Measurements from ENCODE around the gene SMIM7. TPM values are rescaled to one million over a fixed set of nuclear protein-coding genes. Genes with fewer than 3 reads are reported as not detected.

SMIM7 gene
- total RNA-seq, 1 donor from 2014 or later: 78.7 TPM

DNA sequence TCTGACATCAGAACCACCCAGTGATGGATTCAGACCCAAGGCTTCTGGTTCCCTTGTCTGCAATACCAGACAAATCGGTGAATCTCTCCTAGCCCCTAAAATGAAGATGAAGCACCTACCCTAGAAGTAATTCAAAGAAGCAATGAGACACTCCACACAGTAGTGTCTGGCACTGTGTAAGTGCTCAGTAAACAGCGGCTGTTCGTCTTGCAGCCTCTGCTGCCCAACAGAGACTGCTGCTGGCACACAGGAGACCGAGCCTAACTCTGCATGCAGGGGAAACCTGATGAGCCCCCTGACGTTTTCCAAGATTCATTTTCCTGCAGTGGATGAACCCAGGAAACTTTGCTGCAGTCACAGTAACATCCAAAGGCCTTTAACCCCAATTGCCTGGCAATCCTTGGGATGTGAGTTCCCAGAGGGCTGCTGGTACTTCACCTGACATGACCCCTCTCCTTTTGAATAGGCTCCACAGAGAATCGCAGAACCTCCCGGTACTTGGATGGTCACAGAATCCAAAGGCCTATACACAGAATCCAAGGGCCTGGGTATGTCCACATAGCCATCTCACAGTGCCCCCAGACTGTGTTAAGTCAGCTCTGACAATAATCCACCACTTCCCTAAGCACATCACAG, 38.7 kb downstream of the SMIM7 start:
- Mint-ChIP-seq H3K4me1 (peaks cover 18% of the 10 kb centered on the region), H3K9me3 (no peaks in the 10 kb centered on the region), H3K27ac (ENCODE audit: unreplicated experiment) (peak overlapping the region; percentile 63), H3K4me3 (peak overlapping the region; percentile 38), H3K27me3 (ENCODE audit: low read depth) (no peaks in the 10 kb centered on the region), H3K36me3 (ENCODE audit: low read depth) (no peaks in the 10 kb centered on the region)
- TF ChIP-seq CTCF (conservative IDR thresholded peaks at IDR 0.05): no peak
- no peak for DNase-seq (ENCODE audit: low read depth, low spot score)

DNA sequence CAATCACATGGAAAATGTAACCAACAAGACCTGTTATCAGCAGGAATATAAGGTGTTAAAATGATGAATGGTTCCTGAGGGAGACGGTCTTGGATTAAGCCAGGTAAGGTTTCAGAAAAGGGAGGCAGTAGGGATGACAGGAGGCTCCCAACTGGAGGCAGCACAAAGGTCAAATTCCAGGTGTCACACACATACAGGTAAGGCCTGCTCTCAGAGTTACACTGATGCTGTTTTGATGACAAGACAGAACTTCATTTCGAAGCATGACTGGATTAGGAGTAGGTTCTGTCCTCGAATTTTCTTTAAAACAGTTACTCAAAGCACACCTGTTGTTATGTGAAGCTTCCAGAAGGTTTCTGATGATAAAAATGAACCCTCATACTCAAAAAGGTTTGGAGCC, 39.4 kb downstream of the SMIM7 start:
- Mint-ChIP-seq H3K27me3 (ENCODE audit: low read depth) (no peaks in the 10 kb centered on the region), H3K9me3 (no peaks in the 10 kb centered on the region), H3K4me3 (no peak overlapping the region), H3K36me3 (ENCODE audit: low read depth) (no peaks in the 10 kb centered on the region), H3K4me1 (peaks cover 18% of the 10 kb centered on the region), H3K27ac (ENCODE audit: unreplicated experiment) (no peak overlapping the region)
- no peak for DNase-seq (ENCODE audit: low read depth, low spot score)
- TF ChIP-seq CTCF (conservative IDR thresholded peaks at IDR 0.05): no peak

GRCh38 chr19:16620018-16620417, 39.9 kb downstream of the SMIM7 start:
- Mint-ChIP-seq H3K4me1 (peaks cover 18% of the 10 kb centered on the region), H3K27me3 (ENCODE audit: low read depth) (no peaks in the 10 kb centered on the region), H3K27ac (ENCODE audit: unreplicated experiment) (no peak overlapping the region), H3K9me3 (no peaks in the 10 kb centered on the region), H3K36me3 (ENCODE audit: low read depth) (no peaks in the 10 kb centered on the region), H3K4me3 (no peak overlapping the region)
- no peak for TF ChIP-seq CTCF (conservative IDR thresholded peaks at IDR 0.05)
- no peak for DNase-seq (ENCODE audit: low read depth, low spot score)

DNA sequence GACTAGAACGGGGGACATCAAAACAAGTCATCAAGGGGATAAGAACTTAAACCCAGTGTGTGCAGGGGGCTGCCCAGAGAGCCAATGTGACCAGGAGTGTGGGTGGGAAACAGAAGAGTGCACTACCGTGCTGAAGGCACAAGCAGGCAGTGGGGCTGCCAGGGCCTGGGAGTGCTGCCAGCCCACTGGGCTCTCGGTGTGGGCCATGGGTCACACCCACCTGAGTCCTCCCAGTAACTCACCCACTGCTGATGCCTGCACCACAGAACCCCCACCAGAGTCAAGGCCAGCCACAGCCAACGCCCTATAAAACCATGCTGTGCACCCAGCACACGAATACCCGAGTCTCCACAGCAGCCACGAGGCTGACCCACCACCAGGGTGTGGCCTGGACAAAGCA, 40.5 kb downstream of the SMIM7 start:
- Mint-ChIP-seq H3K36me3 (ENCODE audit: low read depth) (no peaks in the 10 kb centered on the region), H3K4me3 (no peak overlapping the region), H3K27ac (ENCODE audit: unreplicated experiment) (peak overlapping the region; percentile 12), H3K27me3 (ENCODE audit: low read depth) (no peaks in the 10 kb centered on the region), H3K4me1 (peaks cover 22% of the 10 kb centered on the region), H3K9me3 (no peaks in the 10 kb centered on the region)
- no peak for DNase-seq (ENCODE audit: low read depth, low spot score)
- TF ChIP-seq CTCF (conservative IDR thresholded peaks at IDR 0.05): no peak

DNA sequence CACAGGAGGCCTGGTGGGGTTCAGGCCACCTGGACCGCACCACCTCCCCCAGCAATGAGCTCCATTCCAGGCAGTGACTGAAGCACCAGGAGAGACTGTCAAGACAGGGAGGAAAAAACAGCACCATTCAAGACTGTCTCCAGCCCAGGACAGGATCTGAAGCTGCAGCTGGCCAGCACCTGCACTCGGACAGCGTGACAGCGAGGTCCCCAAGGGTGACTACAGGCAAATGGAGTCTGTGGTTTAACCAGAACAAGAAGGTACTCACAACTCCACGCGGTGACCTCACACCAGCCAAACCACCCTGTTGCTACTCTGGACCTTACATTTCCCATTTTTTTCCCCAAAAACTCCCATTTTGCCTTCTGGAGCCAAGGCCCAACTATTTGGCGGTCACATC, 41.7 kb downstream of the SMIM7 start:
- Mint-ChIP-seq H3K27me3 (ENCODE audit: low read depth) (no peaks in the 10 kb centered on the region), H3K36me3 (ENCODE audit: low read depth) (no peaks in the 10 kb centered on the region), H3K27ac (ENCODE audit: unreplicated experiment) (no peak overlapping the region), H3K4me3 (no peak overlapping the region), H3K9me3 (no peaks in the 10 kb centered on the region), H3K4me1 (peaks cover 28% of the 10 kb centered on the region)
- no peak for DNase-seq (ENCODE audit: low read depth, low spot score)
- TF ChIP-seq CTCF (conservative IDR thresholded peaks at IDR 0.05): no peak
